ENCODE measurements around the gene AIG1. TPM values are rescaled to one million over a fixed set of nuclear protein-coding genes. Genes with fewer than 3 reads are reported as not detected.

The AIG1 gene
- total RNA-seq, 1 donor = 70.9 TPM

- TF ChIP-seq CTCF (IDR thresholded peaks at IDR 0.05; ENCODE audit: extremely low read depth, low read depth, low read length) = peak; percentile 70
- H3K36me3 ChIP-seq (ENCODE audit: insufficient read depth, low read length) = no peaks in the 10 kb centered on the region
- H4K20me1 ChIP-seq (ENCODE audit: insufficient read depth, low read length) = no peaks in the 10 kb centered on the region
- H3K9me3 ChIP-seq (ENCODE audit: low read depth, low read length) = no peaks in the 10 kb centered on the region
- no peak overlapping the region for H3K4me2 ChIP-seq (ENCODE audit: insufficient read depth, low read length)
- H2AFZ ChIP-seq (ENCODE audit: low read length) = peak overlapping the region; percentile 38
- no peaks in the 10 kb centered on the region for H3K4me1 ChIP-seq (ENCODE audit: insufficient read depth, low read length)
- H3K4me3 ChIP-seq (ENCODE audit: insufficient read depth, low read length) = no peak overlapping the region
- no peak for DNase-seq (ENCODE audit: insufficient read length, low spot score, missing footprints)
- H3K27ac ChIP-seq (ENCODE audit: low read depth, low read length) = no peak overlapping the region
- no peaks in the 10 kb centered on the region for H3K27me3 ChIP-seq (ENCODE audit: insufficient read depth, low read length)
- no peaks in the 10 kb centered on the region for H3K79me2 ChIP-seq (ENCODE audit: insufficient read depth, low read length)
Observed at GRCh38 chr6:143026696-143027449, 33.8 kb upstream of the AIG1 start.

GRCh38 chr6:143034689-143035334, 25.9 kb upstream of the AIG1 start:
- Histone ChIP-seq H3K27me3 (ENCODE audit: insufficient read depth, low read length) (no peaks in the 10 kb centered on the region), H3K4me3 (ENCODE audit: insufficient read depth, low read length) (no peak overlapping the region), H3K4me2 (ENCODE audit: insufficient read depth, low read length) (no peak overlapping the region), H3K4me1 (ENCODE audit: insufficient read depth, low read length) (no peaks in the 10 kb centered on the region), H3K9me3 (ENCODE audit: low read depth, low read length) (no peaks in the 10 kb centered on the region), H2AFZ (ENCODE audit: low read length) (no peak overlapping the region), H3K79me2 (ENCODE audit: insufficient read depth, low read length) (no peaks in the 10 kb centered on the region), H4K20me1 (ENCODE audit: insufficient read depth, low read length) (no peaks in the 10 kb centered on the region), H3K36me3 (ENCODE audit: insufficient read depth, low read length) (no peaks in the 10 kb centered on the region), H3K27ac (ENCODE audit: low read depth, low read length) (no peak overlapping the region)
- DNase-seq (ENCODE audit: insufficient read length, low spot score, missing footprints) = no peak
- no peak for TF ChIP-seq CTCF (IDR thresholded peaks at IDR 0.05; ENCODE audit: extremely low read depth, low read depth, low read length)

GRCh38 chr6:143037470-143037869, 23.2 kb upstream of the AIG1 start:
- no peak overlapping the region for H3K4me3 ChIP-seq (ENCODE audit: insufficient read depth, low read length)
- H3K27me3 ChIP-seq (ENCODE audit: insufficient read depth, low read length) = no peaks in the 10 kb centered on the region
- H3K36me3 ChIP-seq (ENCODE audit: insufficient read depth, low read length) = no peaks in the 10 kb centered on the region
- no peak overlapping the region for H2AFZ ChIP-seq (ENCODE audit: low read length)
- H3K4me2 ChIP-seq (ENCODE audit: insufficient read depth, low read length) = no peak overlapping the region
- no peaks in the 10 kb centered on the region for H3K4me1 ChIP-seq (ENCODE audit: insufficient read depth, low read length)
- no peak for TF ChIP-seq CTCF (IDR thresholded peaks at IDR 0.05; ENCODE audit: extremely low read depth, low read depth, low read length)
- DNase-seq (ENCODE audit: insufficient read length, low spot score, missing footprints) = no peak
- H3K9me3 ChIP-seq (ENCODE audit: low read depth, low read length) = no peaks in the 10 kb centered on the region
- no peaks in the 10 kb centered on the region for H3K79me2 ChIP-seq (ENCODE audit: insufficient read depth, low read length)
- no peak overlapping the region for H3K27ac ChIP-seq (ENCODE audit: low read depth, low read length)
- H4K20me1 ChIP-seq (ENCODE audit: insufficient read depth, low read length) = no peaks in the 10 kb centered on the region

- no peaks in the 10 kb centered on the region for H3K9me3 ChIP-seq (ENCODE audit: low read depth, low read length)
- no peak overlapping the region for H2AFZ ChIP-seq (ENCODE audit: low read length)
- no peaks in the 10 kb centered on the region for H3K36me3 ChIP-seq (ENCODE audit: insufficient read depth, low read length)
- H3K4me3 ChIP-seq (ENCODE audit: insufficient read depth, low read length) = no peak overlapping the region
- no peaks in the 10 kb centered on the region for H3K4me1 ChIP-seq (ENCODE audit: insufficient read depth, low read length)
- no peak for DNase-seq (ENCODE audit: insufficient read length, low spot score, missing footprints)
- no peak overlapping the region for H3K27ac ChIP-seq (ENCODE audit: low read depth, low read length)
- H3K79me2 ChIP-seq (ENCODE audit: insufficient read depth, low read length) = no peaks in the 10 kb centered on the region
- no peak overlapping the region for H3K4me2 ChIP-seq (ENCODE audit: insufficient read depth, low read length)
- H4K20me1 ChIP-seq (ENCODE audit: insufficient read depth, low read length) = no peaks in the 10 kb centered on the region
- TF ChIP-seq CTCF (IDR thresholded peaks at IDR 0.05; ENCODE audit: extremely low read depth, low read depth, low read length) = no peak
- no peaks in the 10 kb centered on the region for H3K27me3 ChIP-seq (ENCODE audit: insufficient read depth, low read length)
Observed at GRCh38 chr6:143038833-143039232, 21.9 kb upstream of the AIG1 start.
